Aorta (tissue), 5 donors: ENCODE measurements around the gene CCDC150. TPM values are rescaled to one million over a fixed set of nuclear protein-coding genes. Genes with fewer than 3 reads are reported as not detected.
"Not testable (repeated sequence)": the region's sequence is repeated elsewhere in the genome, so short reads cannot be mapped to it uniquely, and the experiment has no call there.

Source experiments
- ATAC-seq: fragments of 200-7000 bp; cut with Tn5 transposase; one replicate; pipeline ENCODE4 v1.9.1; 2022; ENCODE audit warnings: moderate library complexity; ENCODE audit not compliant: low FRiP score
- DNase-seq, 2 donors: peaks; one replicate each; pipeline ENCODE4 v3.0.0-alpha.2; 2020
- H3K27ac ChIP-seq, 2 donors: one replicate each; pipeline ENCODE4 v1.5.1; 2013; ENCODE audit warnings: low read length in 2 of 2, mild to moderate bottlenecking in 2 of 2, moderate library complexity in 2 of 2, control low read depth in 1 of 2, inconsistent platforms in 1 of 2, low read depth in 1 of 2
- H3K27me3 ChIP-seq, 2 donors: one replicate each; pipeline ENCODE4 v1.6.1; 2013; ENCODE audit warnings: control low read depth in 1 of 2, low read length in 1 of 2, mild to moderate bottlenecking in 1 of 2, moderate library complexity in 1 of 2; ENCODE audit not compliant: insufficient read depth in 2 of 2, control insufficient read depth in 1 of 2
- H3K36me3 ChIP-seq, 2 donors: one replicate each; pipeline ENCODE4 v1.6.1; 2013; ENCODE audit warnings: control low read depth in 1 of 2, low read length in 1 of 2, mild to moderate bottlenecking in 1 of 2; ENCODE audit not compliant: insufficient read depth in 2 of 2, control insufficient read depth in 1 of 2
- H3K4me1 ChIP-seq, 2 donors: one replicate each; pipeline ENCODE4 v1.6.1; 2013; ENCODE audit warnings: low read length in 2 of 2, control low read depth in 1 of 2, mild to moderate bottlenecking in 1 of 2, moderate library complexity in 1 of 2; ENCODE audit not compliant: insufficient read depth in 2 of 2, control insufficient read depth in 1 of 2
- H3K4me3 ChIP-seq, 2 donors: one replicate each; pipeline ENCODE4 v1.5.1; 2013; ENCODE audit warnings: low read length in 2 of 2, control low read depth in 1 of 2, mild to moderate bottlenecking in 1 of 2
- H3K9me3 ChIP-seq: one replicate; pipeline ENCODE4 v1.6.1; 2013; ENCODE audit warnings: mild to moderate bottlenecking, low read length; ENCODE audit not compliant: control insufficient read depth
- WGBS, 2 donors: extraction: QIAGEN DNeasy Blood & Tissue Kit; methylation state at CpG; one replicate each; pipeline ENCODE4 v1.1.7; 2013; 5-methylcytosine and 5-hydroxymethylcytosine counted together
- intact Hi-C, 2 donors: fragments of 100-400 bp; cut with DNase I; formaldehyde crosslinking; loops; one replicate each; pipeline versions ENCODE4 v1.14.2 to v1.15.0; 2022
- polyA plus RNA-seq, 2 donors: library from polyadenylated mRNA; stranded (reverse); fragments of 200-250 nt; gene quantifications; one replicate each; pipeline ENCODE4 v1.2.3, GENCODE V29; 2013
- total RNA-seq, 2 donors: library from RNA; stranded (reverse); fragmentation: NEBNext Ultra II Directional; extraction: Animal tissue kit (Norgen Biotek cat#: 25700); gene quantifications; one replicate each; pipeline ENCODE4 v1.2.1, GENCODE V29; 2021
- donor health status: healthy with polysubstance abuse.
- donor health status: Bipolar disorder and iron deficiency.
- donor health status: DM: no; HTN: no; CAD: no.
- donor health status: DM: no; HTN: no; CAD: no.
- donor health status: DM: yes; HTN: yes; CAD: no.

Gene CCDC150
- total and polyA plus RNA-seq, 4 donors: 0.75 to 3.3 (median 1.2) TPM

- Histone ChIP-seq H3K4me1 (peaks cover 0 to 2% of the 10 kb centered on the region in 2 donors), H3K27ac (no peak overlapping the region), H3K4me3 (no peak overlapping the region), H3K36me3 (no peaks in the 10 kb centered on the region), H3K27me3 (no peaks in the 10 kb centered on the region), H3K9me3 (no peaks in the 10 kb centered on the region)
- ATAC-seq (no peak), DNase-seq (no peak)
- WGBS, 2 donors: 94 to 98% methylated on average over 6 of the region's 6 CpGs
- intact Hi-C loops: loop anchor here in 1 of 2 donors (10.0 kb wide), 1 partner anchor 303 kb away; no protein-coding TSS in a partner anchor
Observed at GRCh38 chr2:196597531-196597930, 42.0 kb upstream of the CCDC150 start.

- Histone ChIP-seq H3K4me1 (peaks cover 0 to 2% of the 10 kb centered on the region in 2 donors), H3K27ac (no peak overlapping the region), H3K9me3 (no peaks in the 10 kb centered on the region), H3K27me3 (no peaks in the 10 kb centered on the region), H3K36me3 (no peaks in the 10 kb centered on the region), H3K4me3 (no peak overlapping the region)
- no peak for DNase-seq
- intact Hi-C loops: loop anchor here in 1 of 2 donors (10.0 kb wide), 1 partner anchor 304 kb away; no protein-coding TSS in a partner anchor
- 73 to 86% methylated on average over 5 of the region's 5 CpGs for WGBS, 2 donors
- ATAC-seq: no peak
Observed at GRCh38 chr2:196598412-196598811, 41.1 kb upstream of the CCDC150 start.

DNA sequence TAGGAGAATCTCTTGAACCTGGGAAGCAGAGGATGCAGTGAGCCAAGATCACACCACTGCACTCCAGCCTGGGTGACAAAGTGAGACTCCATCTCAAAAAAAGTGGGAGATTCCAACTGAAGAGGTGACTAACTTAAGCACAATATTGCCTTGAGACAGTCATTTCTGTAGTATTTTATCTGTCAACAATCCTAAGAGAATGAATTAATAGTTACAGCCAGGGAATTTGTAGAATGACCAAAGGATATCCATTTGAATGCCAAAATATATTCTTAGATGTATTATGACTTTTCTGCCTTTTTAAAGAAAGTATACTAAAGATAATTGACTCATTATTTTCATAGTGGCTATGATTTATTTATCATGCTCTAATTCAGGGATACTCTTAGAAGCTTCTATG is 40.7 kb upstream of the CCDC150 start:
- ATAC-seq: no peak
- no peaks in the 10 kb centered on the region for H3K9me3 ChIP-seq
- no peaks in the 10 kb centered on the region for H3K36me3 ChIP-seq
- DNase-seq: no peak
- no peak overlapping the region for H3K4me3 ChIP-seq
- H3K27ac ChIP-seq: no peak overlapping the region
- intact Hi-C loops: loop anchor here in 1 of 2 donors (10.0 kb wide), 1 partner anchor 304 kb away; no protein-coding TSS in a partner anchor
- peaks cover 0 to 2% of the 10 kb centered on the region in 2 donors for H3K4me1 ChIP-seq
- no peaks in the 10 kb centered on the region for H3K27me3 ChIP-seq

GRCh38 chr2:196601430-196602306 is 37.8 kb upstream of the CCDC150 start:
- H3K36me3 ChIP-seq: no peaks in the 10 kb centered on the region
- intact Hi-C loops: loop anchor here in 1 of 2 donors (5.0 kb wide), 1 partner anchor 36 kb away; the partner anchor contains the start of gene CCDC150
- no peaks in the 10 kb centered on the region for H3K27me3 ChIP-seq
- 41 to 42% methylated on average over 13 of the region's 13 CpGs for WGBS, 2 donors
- no peaks in the 10 kb centered on the region for H3K9me3 ChIP-seq
- H3K27ac ChIP-seq: peak overlapping the region; percentile 37 to 62
- H3K4me1 ChIP-seq: peaks cover 0 to 2% of the 10 kb centered on the region in 2 donors
- ATAC-seq (peak; percentile 84), DNase-seq (peak; percentile 82 to 83)
- no peak overlapping the region for H3K4me3 ChIP-seq

DNA sequence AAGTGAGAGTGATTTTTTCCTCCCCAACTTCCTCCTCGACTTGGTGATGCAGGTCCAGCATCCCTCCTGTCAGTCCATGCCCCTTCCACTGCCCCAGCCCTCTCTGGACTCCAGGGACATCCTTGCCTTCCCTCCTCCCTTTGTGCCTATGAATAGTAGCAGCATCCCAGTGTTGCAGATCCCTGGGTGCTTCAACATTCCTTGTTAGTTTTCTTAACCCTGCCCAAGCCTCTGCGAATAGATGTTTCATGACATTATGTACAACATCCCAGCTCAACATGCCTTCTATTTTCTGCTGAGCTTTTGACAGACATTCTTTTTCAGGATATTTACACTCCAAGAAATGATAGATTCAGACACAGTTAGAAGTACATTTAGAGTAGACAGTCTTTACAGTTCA is 35.3 kb upstream of the CCDC150 start:
- Histone ChIP-seq H3K27ac (peak overlapping the region in 1 of 2 donors; percentile 8), H3K27me3 (no peaks in the 10 kb centered on the region), H3K4me1 (peaks cover 0 to 2% of the 10 kb centered on the region in 2 donors), H3K9me3 (no peaks in the 10 kb centered on the region), H3K4me3 (no peak overlapping the region), H3K36me3 (no peaks in the 10 kb centered on the region)
- ATAC-seq (no peak), DNase-seq (no peak)
- intact Hi-C loops: loop anchor here in 1 of 2 donors (5.0 kb wide), 1 partner anchor 33 kb away; the partner anchor contains the start of gene CCDC150
- WGBS, 2 donors: 28 to 32% methylated on average over 2 of the region's 2 CpGs

DNA sequence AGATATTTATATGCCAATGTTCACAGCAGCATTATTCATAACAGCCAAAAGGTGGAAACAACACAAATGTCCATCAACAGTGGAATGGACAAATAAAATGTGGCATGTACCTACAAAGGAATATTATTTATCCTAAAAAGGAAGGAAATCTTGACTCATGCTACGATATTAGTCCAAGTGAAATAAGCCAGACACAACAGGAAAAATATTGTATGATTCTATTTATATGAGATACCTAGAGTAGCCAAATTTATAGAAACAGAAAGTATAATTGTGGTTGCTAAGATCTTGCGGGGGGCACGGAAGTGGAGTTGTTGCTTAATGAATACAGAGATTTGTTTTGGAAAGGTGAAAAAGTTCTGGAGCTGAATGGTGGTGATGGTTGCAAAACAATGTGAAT is 33.0 kb upstream of the CCDC150 start:
- DNase-seq (no peak), ATAC-seq (no peak)
- Histone ChIP-seq H3K9me3 (no peaks in the 10 kb centered on the region), H3K36me3 (no peaks in the 10 kb centered on the region), H3K27me3 (no peaks in the 10 kb centered on the region), H3K4me3 (no peak overlapping the region), H3K4me1 (no peaks in the 10 kb centered on the region), H3K27ac (peak overlapping the region in 1 of 2 donors; percentile 14)
- intact Hi-C loops: no loop called here
- WGBS, 2 donors: 1 to 3% methylated on average over 3 of the region's 3 CpGs

- intact Hi-C loops: no loop called here
- WGBS, 2 donors: 11 to 24% methylated on average over 3 of the region's 3 CpGs
- Histone ChIP-seq H3K36me3 (no peaks in the 10 kb centered on the region), H3K4me3 (no peak overlapping the region), H3K4me1 (no peaks in the 10 kb centered on the region), H3K27me3 (no peaks in the 10 kb centered on the region), H3K9me3 (no peaks in the 10 kb centered on the region), H3K27ac (peak overlapping the region in 1 of 2 donors; percentile 48)
- ATAC-seq: no peak
- DNase-seq: no peak
Observed at GRCh38 chr2:196607073-196607472, 32.4 kb upstream of the CCDC150 start.

DNA sequence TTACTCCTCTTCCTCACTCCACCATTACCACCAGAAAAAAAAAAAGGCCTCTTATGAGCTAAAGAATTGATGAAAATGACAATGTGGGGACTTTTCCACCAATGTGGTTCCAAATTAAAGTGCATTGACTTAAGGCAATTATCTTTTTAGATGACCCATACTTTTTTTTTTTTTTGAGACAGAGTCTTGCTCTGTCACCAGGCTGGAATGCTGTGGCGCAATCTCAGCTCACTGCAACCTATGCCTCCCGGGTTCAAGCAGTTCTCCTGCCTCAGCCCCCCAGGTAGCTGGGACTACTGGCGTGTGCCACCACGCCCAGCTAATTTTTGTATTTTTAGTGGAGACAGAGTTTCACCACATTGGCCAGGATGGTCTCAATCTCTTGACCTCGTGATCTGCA is 31.6 kb upstream of the CCDC150 start:
- H3K4me3 ChIP-seq, intact Hi-C loops: not testable (repeated sequence)
- WGBS, 2 donors: 91 to 93% methylated on average over 5 of the region's 5 CpGs

DNA sequence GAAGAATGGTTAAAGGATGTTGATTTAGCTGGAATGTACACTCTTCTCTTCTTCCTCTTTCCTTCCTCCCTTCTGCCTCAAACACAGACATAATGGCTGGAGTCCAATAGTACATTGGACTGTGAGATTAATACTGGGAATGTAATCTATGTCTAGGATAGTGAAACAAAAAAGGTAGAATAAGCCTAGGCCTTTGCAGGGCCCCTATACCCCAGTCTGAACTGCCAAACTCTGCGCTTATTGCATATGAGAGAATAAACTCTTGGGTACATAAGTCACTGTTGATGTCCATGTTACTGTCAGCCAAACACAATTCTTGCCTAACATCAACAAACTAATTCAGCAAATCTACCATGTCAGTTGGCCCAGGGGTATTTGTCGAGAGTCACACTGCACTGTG is 29.7 kb upstream of the CCDC150 start:
- ATAC-seq: no peak
- Histone ChIP-seq H3K36me3 (no peaks in the 10 kb centered on the region), H3K4me1 (no peaks in the 10 kb centered on the region), H3K4me3 (no peak overlapping the region), H3K9me3 (no peaks in the 10 kb centered on the region), H3K27ac (no peak overlapping the region), H3K27me3 (no peaks in the 10 kb centered on the region)
- 88 to 89% methylated on average over 2 of the region's 2 CpGs for WGBS, 2 donors
- no peak for DNase-seq
- intact Hi-C loops: no loop called here

More for the DNA sequence above, 31.6 kb upstream of the CCDC150 start:
- H3K27ac ChIP-seq, DNase-seq, H3K4me1 ChIP-seq, H3K36me3 ChIP-seq, H3K27me3 ChIP-seq, ATAC-seq, H3K9me3 ChIP-seq: not testable (repeated sequence)
